ENCODE measurements around the gene KIAA0232. TPM values are rescaled to one million over a fixed set of nuclear protein-coding genes. Genes with fewer than 3 reads are reported as not detected.

Gene KIAA0232
- total RNA-seq, 1 experiment from 2014 or later, result 28.5 TPM

DNA sequence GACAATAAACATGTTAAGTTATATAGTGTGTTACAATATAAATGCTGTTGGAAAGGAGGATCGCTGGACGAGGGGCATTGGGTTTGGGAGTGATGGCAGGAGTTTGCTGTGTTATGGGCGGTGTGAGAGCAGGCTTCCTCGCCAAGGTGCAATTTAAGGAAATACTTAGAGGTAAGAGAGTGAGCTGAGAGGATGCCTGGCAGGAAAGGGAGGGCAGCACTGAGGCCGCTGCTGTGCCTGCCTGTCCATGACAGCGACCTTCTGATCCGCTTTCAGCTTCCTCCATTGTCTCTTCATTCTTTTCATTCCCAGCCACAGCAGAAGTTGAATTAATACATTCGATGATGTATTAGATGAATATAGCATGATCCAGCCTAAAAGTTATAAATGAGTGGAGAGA lies 85.9 kb downstream of the KIAA0232 start:
- DNase-seq, result no peak
- H4K5ac ChIP-seq (ENCODE audit: insufficient read length, low read depth, low read length), result no peak overlapping the region
- Mint-ChIP-seq H3K36me3 (ENCODE audit: insufficient read depth in 1 of 3, low read depth in 3 of 3) (peaks cover 10 to 48% (median 43%) of the 10 kb centered on the region in 3 experiments; a peak in 6 of 7 replicates), H3K9me3 (no peaks in the 10 kb centered on the region), H3K4me3 (no peak overlapping the region), H3K27ac (peak overlapping the region in 1 of 3 experiments; percentile 7; a peak in 1 of 7 replicates), H3K4me1 (peaks cover 0 to 4% of the 10 kb centered on the region in 2 experiments; a peak in 1 of 4 replicates), H3K27me3 (ENCODE audit: low read depth) (no peaks in the 10 kb centered on the region)
- H2AK5ac ChIP-seq (ENCODE audit: insufficient read length, low read length), result no peak overlapping the region
- no peak overlapping the region for H3T11ph ChIP-seq (ENCODE audit: low read length)
- no peaks in the 10 kb centered on the region for H3K9me3 ChIP-seq (ENCODE audit: control insufficient read depth, low read depth, low read length)
- no peaks in the 10 kb centered on the region for H3K23me2 ChIP-seq (ENCODE audit: insufficient read length, low read depth, low read length, poor library complexity, severe bottlenecking)
- H3K9ac ChIP-seq (ENCODE audit: extremely low read depth, insufficient read length, low read length), result no peak overlapping the region
- no peak overlapping the region for H2BK15ac ChIP-seq (ENCODE audit: low read depth, low read length)
- H3K18ac ChIP-seq (ENCODE audit: insufficient read length, low read depth, low read length), result no peak overlapping the region
- H3K14ac ChIP-seq (ENCODE audit: insufficient read depth, low read length), result no peak overlapping the region
- TF ChIP-seq, protein P1, sequence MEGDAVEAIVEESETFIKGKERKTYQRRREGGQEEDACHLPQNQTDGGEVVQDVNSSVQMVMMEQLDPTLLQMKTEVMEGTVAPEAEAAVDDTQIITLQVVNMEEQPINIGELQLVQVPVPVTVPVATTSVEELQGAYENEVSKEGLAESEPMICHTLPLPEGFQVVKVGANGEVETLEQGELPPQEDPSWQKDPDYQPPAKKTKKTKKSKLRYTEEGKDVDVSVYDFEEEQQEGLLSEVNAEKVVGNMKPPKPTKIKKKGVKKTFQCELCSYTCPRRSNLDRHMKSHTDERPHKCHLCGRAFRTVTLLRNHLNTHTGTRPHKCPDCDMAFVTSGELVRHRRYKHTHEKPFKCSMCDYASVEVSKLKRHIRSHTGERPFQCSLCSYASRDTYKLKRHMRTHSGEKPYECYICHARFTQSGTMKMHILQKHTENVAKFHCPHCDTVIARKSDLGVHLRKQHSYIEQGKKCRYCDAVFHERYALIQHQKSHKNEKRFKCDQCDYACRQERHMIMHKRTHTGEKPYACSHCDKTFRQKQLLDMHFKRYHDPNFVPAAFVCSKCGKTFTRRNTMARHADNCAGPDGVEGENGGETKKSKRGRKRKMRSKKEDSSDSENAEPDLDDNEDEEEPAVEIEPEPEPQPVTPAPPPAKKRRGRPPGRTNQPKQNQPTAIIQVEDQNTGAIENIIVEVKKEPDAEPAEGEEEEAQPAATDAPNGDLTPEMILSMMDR (conservative IDR thresholded peaks at IDR 0.05), result no peak
- no peak overlapping the region for H3K56ac ChIP-seq (ENCODE audit: insufficient read length, low read depth, low read length)
- H3K79me2 ChIP-seq (ENCODE audit: insufficient read depth, low read length), result no peaks in the 10 kb centered on the region
- H3K27ac ChIP-seq (ENCODE audit: insufficient read length, low read depth, low read length), result no peak overlapping the region
- no peak overlapping the region for H4K8ac ChIP-seq (replicated peaks; ENCODE audit: insufficient read length, low read depth, low read length)
- no peak overlapping the region for H3K4ac ChIP-seq (ENCODE audit: low read depth, low read length)
- no peaks in the 10 kb centered on the region for H3K27me3 ChIP-seq (ENCODE audit: insufficient read depth, low read length)
- H3K4me1 ChIP-seq (ENCODE audit: insufficient read depth, low read length), result no peaks in the 10 kb centered on the region
- H2BK5ac ChIP-seq (ENCODE audit: insufficient read length, low read length), result no peak overlapping the region
- no peak overlapping the region for H2AFZ ChIP-seq (ENCODE audit: low read length)
- no peak overlapping the region for H2BK20ac ChIP-seq (ENCODE audit: low read depth, low read length, poor library complexity, severe bottlenecking)
- H3K23ac ChIP-seq (ENCODE audit: insufficient read length, low read depth, low read length), result no peak overlapping the region
- WGBS (ENCODE audit: extremely low coverage, insufficient read length, low lambda C conversion rate), result no CpG with 5 or more reads among the region's 8 CpGs
- H3K79me1 ChIP-seq (ENCODE audit: insufficient read depth, low read depth, low read length, poor library complexity, severe bottlenecking), result no peaks in the 10 kb centered on the region
- no peak overlapping the region for H2BK12ac ChIP-seq (ENCODE audit: insufficient read length, low read depth, low read length)
- no peak overlapping the region for H3K4me2 ChIP-seq (ENCODE audit: insufficient read depth, insufficient read length, low read length)
- no peak overlapping the region for H2BK120ac ChIP-seq (ENCODE audit: low read depth, low read length, poor library complexity, severe bottlenecking)
- H4K91ac ChIP-seq (ENCODE audit: insufficient read length, low read depth, low read length), result no peak overlapping the region
- H4K20me1 ChIP-seq (ENCODE audit: control insufficient read depth, insufficient read depth, insufficient read length), result no peaks in the 10 kb centered on the region

Data from H9 (cell line).